Panc1 (cell line): Measurements from ENCODE around the gene DDAH1. TPM values are rescaled to one million over a fixed set of nuclear protein-coding genes. Genes with fewer than 3 reads are reported as not detected.

ENCODE experiments used
- ATAC-seq: fragments of 200-7000 bp; cut with Tn5 transposase; 2 replicates; pipeline ENCODE4 v1.9.1; 2020; ENCODE audit warnings: mild to moderate bottlenecking, moderate library complexity
- BruUV-seq: library from RNA; stranded (reverse); fragments of 400-500 nt; replicated peaks from 2 replicates; lab custom pipeline; 2021; lab: Mats Ljungman, UMichigan
- CTCF ChIA-PET: fragments of 300-600 bp; sonication (Branson Sonifier 250); formaldehyde crosslinking; loops from one replicate; lab custom pipeline; 2022; ENCODE audit warnings: antibody characterized with exemption; lab: Charles Lee
- POLR2A ChIA-PET: fragments of 300-600 bp; sonication (Branson Sonifier 250); formaldehyde crosslinking; loops from one replicate; lab custom pipeline; 2022; ENCODE audit warnings: antibody characterized with exemption; lab: Charles Lee
- DNase-seq: peaks from one replicate; pipeline ENCODE4 v3.0.0-alpha.2; 2010; ENCODE audit warnings: low read depth, low spot score
- H3K27ac ChIP-seq: 2 replicates; pipeline ENCODE4 v1.5.1; 2011; ENCODE audit warnings: mild to moderate bottlenecking, low read length, inconsistent platforms
- H3K27me3 ChIP-seq: fragments of 200-500 bp; sonication (Bioruptor generic); 2 replicates; pipeline ENCODE4 v1.6.0; 2014; ENCODE audit warnings: low read length, inconsistent platforms; ENCODE audit not compliant: control insufficient read depth, insufficient read depth
- H3K36me3 ChIP-seq: fragments of 200-500 bp; sonication (Bioruptor generic); 2 replicates; pipeline ENCODE4 v1.5.1; 2014; ENCODE audit warnings: inconsistent platforms, mild to moderate bottlenecking, low read length, moderate library complexity; ENCODE audit not compliant: control insufficient read depth, insufficient read depth
- H3K4me1 ChIP-seq: 2 replicates; pipeline ENCODE4 v1.5.1; 2011; ENCODE audit warnings: inconsistent platforms, mild to moderate bottlenecking, low read length, moderate library complexity; ENCODE audit not compliant: control insufficient read depth, insufficient read depth
- H3K4me3 ChIP-seq, 2 experiments: 2 replicates each; pipeline ENCODE4 v1.5.1; 2011 to 2012; ENCODE audit warnings: low read depth in 2 of 2, low read length in 2 of 2, mild to moderate bottlenecking in 2 of 2, inconsistent platforms in 1 of 2, moderate library complexity in 1 of 2
- H3K9me3 ChIP-seq: fragments of 200-500 bp; sonication (Bioruptor generic); 2 replicates; pipeline ENCODE4 v1.5.1; 2014; ENCODE audit warnings: low read depth, mild to moderate bottlenecking, inconsistent platforms, low read length, moderate library complexity; ENCODE audit not compliant: control insufficient read depth, insufficient read depth
- CTCF ChIP-seq: fragments of 450-650 bp; IDR thresholded peaks from 2 replicates; pipeline ENCODE4 v1.5.1; 2017; ENCODE audit warnings: mild to moderate bottlenecking
- POLR2AphosphoS5 ChIP-seq: IDR thresholded peaks from 2 replicates; pipeline ENCODE4 v1.6.1; 2012; ENCODE audit warnings: mild to moderate bottlenecking, low read depth, low read length, moderate library complexity
- REST ChIP-seq, 2 experiments: IDR thresholded peaks; 2 replicates each; pipeline ENCODE4 v1.6.1; 2011 to 2012; ENCODE audit warnings: low read depth in 2 of 2, control low read depth in 1 of 2, low read length in 1 of 2, mild to moderate bottlenecking in 1 of 2, moderate library complexity in 1 of 2; ENCODE audit not compliant: insufficient read depth in 1 of 2
- SIN3A ChIP-seq: IDR thresholded peaks from 2 replicates; pipeline ENCODE4 v1.6.1; 2012; ENCODE audit warnings: low read depth, mild to moderate bottlenecking, low read length, moderate library complexity, borderline replicate concordance; ENCODE audit not compliant: insufficient read depth
- TCF7L2 ChIP-seq: IDR thresholded peaks from 2 replicates; pipeline ENCODE4 v1.6.1; 2011; ENCODE audit warnings: mild to moderate bottlenecking, low read depth, low read length, inconsistent platforms
- in situ Hi-C: cut with HindIII; loops from 2 replicates; pipeline ENCODE4 v1.10.0; 2016; ENCODE audit warnings: low sequenced_read_pairs, low pct_unique_long_range_greater_than_20kb
- intact Hi-C: fragments of 100-400 bp; cut with micrococcal nuclease; formaldehyde crosslinking; loops from one replicate; pipeline ENCODE4 v1.10.0; 2022; ENCODE audit not compliant: unreplicated experiment
- total RNA-seq: library from RNA; stranded (reverse); gene quantifications from one replicate; pipeline ENCODE4 v1.2.1, GENCODE V29; 2021; ENCODE audit not compliant: unreplicated experiment

The DDAH1 gene
- total RNA-seq, 1 experiment from 2014 or later, result 85.4 TPM

- in situ Hi-C loops, result no loop called here
- no peak for DNase-seq
These were observed 1.9 kb downstream of the DDAH1 start for GRCh38 chr1:85462931-85463649.

GRCh38 chr1:85461216-85461918, 3.6 kb downstream of the DDAH1 start:
- ChIA-PET POLR2A (interaction anchor here (0.5 kb wide), 1 partner anchor 135 kb away, joined by 5 read pairs; no protein-coding TSS in a partner anchor), CTCF (no interaction called here)
- ATAC-seq, result no peak
- Histone ChIP-seq H3K27me3 (no peaks in the 10 kb centered on the region), H3K27ac (peak overlapping the region; percentile 94), H3K36me3 (no peaks in the 10 kb centered on the region), H3K4me3 (no peak overlapping the region), H3K9me3 (no peaks in the 10 kb centered on the region), H3K4me1 (peaks cover 53% of the 10 kb centered on the region)
- DNase-seq, result no peak
- intact Hi-C loops (loop anchor here (5.0 kb wide), 2 partner anchors 119 to 154 kb away; no protein-coding TSS in a partner anchor), in situ Hi-C loops (no loop called here)
- no TSS peak for BruUV-seq
- TF ChIP-seq POLR2AphosphoS5 (no peak), SIN3A (no peak), TCF7L2 (no peak), CTCF (no peak), REST (IDR thresholded peaks at IDR 0.05; ENCODE audit: insufficient read depth in 1 of 2, low read depth in 2 of 2, low read length in 1 of 2) (no peak)

More at GRCh38 chr1:85462931-85463649, 1.9 kb downstream of the DDAH1 start:
- peak overlapping the region; percentile 94 for H3K27ac ChIP-seq
- intact Hi-C loops, result loop anchor here (5.0 kb wide), 2 partner anchors 121 to 156 kb away; no protein-coding TSS in a partner anchor
- H3K27me3 ChIP-seq, result no peaks in the 10 kb centered on the region
- no peaks in the 10 kb centered on the region for H3K36me3 ChIP-seq
- H3K4me3 ChIP-seq, result peak overlapping the region; percentile 80 to 82
- CTCF ChIA-PET, result interaction anchor here (0.8 to 1.0 kb wide), 2 partner anchors 119 to 170 kb away, joined by 3 to 4 read pairs; no protein-coding TSS in a partner anchor
- POLR2A ChIA-PET, result interaction anchor here (0.5 to 1.6 kb wide), 6 partner anchors 13 to 462 kb away, joined by 3 to 13 read pairs (median 4); no protein-coding TSS in a partner anchor
- BruUV-seq, result TSS peak; percentile 49
- peaks cover 53% of the 10 kb centered on the region for H3K4me1 ChIP-seq
- no peaks in the 10 kb centered on the region for H3K9me3 ChIP-seq
- TF ChIP-seq SIN3A (no peak), TCF7L2 (peak; percentile 93)
- no peak for ATAC-seq
